GM20431 (cell line): Measurements from ENCODE around the gene NOX4.
"Not testable (repeated sequence)": the region's sequence is repeated elsewhere in the genome, so short reads cannot be mapped to it uniquely, and the experiment has no call there.

Source experiments
- in situ Hi-C: fragments of 300-500 bp; cut with MseI, MboI; formaldehyde crosslinking; loops from one replicate; pipeline ENCODE4 v1.15.0; 2020; ENCODE audit warnings: low sequenced_read_pairs; ENCODE audit not compliant: unreplicated experiment

NOX4 gene

DNA sequence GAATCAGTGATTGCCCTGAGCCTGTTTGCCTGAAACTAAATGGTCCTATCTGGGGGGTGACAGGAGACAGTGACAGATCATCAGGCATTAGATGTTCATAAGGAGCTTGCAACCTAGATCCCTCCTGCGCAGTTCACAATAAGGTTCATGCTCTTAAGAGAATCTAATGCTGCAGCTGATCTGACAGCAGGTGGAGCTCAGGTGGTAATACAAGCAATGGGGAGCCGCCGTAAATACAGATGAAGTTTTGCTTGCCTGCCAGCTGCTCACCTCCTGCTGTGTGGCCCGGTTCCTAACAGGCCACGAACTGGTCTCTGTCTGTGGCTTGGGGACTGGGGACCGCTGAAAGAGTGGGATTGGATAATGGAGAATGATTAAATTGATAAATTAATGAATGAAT lies 14.0 kb downstream of the NOX4 start:
- in situ Hi-C loops: no loop called here

DNA sequence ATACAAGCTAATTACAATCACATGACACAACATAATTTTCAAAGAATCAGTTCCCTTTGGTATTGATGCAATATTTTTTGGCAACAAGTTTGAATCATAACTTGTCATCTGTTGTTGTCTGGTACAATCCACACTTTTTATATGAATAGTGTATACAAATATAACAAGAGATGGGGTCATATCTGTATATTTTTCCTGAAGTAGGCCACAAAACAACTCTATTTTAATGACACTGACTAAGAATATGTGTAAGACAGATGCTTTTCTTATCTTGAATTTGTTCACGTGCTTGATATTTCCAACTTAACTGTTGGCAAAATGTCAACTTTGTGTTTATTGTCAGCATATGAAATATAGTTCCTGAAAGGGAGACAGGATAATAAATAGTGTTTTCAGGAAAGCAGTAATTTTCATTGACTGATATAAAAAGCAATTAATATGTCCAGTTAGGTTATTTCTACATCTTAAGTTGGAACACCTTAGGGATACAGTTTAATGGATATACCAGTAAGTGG lies 27.9 kb downstream of the NOX4 start:
- in situ Hi-C loops: no loop called here

DNA sequence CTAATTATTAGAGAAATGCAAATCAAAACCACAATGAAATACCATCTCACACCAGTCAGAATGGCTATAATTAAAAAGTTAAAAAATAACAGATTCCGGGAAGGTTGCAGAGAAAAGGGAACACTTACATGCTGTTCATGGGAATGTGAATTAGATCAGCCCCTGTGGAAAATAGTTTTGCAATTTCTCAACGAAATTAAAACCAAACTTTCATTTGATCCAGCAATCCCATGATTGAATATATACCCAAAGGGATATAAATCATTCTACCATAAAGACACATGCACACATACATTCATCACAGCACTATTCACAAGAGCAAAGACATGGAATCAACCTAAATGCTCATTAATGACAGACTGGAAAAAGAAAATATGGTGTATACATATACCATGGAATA lies 32.5 kb downstream of the NOX4 start:
- in situ Hi-C loops: no loop called here

DNA sequence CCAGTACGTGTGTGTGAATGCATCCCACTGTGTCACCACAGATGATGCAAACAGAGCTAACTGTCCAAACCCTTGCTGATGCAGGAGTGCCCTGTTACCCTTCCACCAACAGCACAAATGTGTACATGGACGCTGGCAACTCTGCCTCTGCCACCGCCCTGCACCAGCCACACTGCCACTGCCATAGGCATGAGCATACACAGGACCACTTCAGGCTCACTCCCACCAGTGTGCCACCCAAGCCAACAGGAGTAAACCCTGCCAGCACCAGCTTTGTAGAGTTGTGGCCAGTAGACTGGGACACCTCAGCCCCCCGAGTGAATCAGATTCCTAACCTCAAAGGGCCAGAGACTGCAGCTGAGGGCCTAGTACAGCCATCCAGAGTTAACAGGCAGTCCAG lies 34.0 kb downstream of the NOX4 start:
- in situ Hi-C loops: no loop called here

DNA sequence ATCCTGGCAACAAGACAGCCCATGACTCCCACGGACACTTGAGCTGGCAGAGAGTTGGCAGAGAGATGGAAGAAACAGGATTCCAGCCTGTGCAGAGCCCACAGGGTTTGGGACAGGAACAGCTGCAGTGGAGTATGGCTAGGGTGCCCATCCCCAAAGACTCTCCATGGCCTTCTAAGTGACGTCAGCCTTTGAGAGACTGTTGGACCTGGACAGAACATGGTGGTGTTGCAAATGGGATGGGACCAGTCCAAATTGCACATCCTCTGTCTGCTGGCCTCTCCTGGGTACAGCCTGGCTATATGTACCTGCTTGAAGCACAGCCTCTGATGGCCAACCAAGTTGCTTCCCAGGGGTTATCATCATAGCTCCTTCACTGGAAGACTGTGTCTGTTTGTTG lies 34.5 kb downstream of the NOX4 start:
- in situ Hi-C loops: no loop called here

DNA sequence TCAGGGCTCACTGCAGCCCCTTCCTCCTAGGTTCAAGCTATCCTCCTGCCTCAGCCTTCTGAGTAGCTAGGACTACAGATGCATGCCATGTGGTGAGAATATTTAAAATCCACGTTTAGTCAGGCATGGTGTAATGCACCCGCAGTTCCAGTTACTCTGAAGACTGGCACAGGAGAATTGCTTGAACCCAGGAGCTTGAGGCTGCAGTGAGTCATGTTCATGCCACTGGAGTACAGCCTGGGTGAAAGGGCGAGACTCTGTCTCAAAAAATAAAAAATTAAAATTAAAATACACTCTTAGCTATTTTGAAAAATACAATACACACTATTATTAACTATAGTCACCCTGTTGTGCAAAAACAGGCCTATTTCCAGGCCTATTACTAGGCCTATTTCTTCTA lies 38.4 kb downstream of the NOX4 start:
- in situ Hi-C loops: no loop called here

DNA sequence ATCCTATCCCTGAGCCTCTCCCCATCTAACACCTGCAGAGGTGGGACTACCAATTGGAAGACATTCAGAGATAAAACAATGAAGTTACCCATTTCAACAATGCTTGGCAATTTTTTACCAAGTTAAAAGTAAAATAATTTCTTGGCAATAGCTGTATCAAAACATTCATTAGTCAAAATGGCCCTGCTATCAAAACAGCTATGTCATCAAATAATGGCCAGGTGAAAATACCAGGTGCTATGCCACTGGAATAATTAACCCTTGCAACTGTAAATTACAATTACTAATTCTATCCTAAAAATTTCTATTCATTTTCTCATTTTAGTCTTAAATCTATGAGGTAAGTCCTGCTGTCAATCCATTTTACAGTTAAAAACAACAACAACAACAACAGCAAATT lies 43.3 kb downstream of the NOX4 start:
- in situ Hi-C loops: no loop called here

DNA sequence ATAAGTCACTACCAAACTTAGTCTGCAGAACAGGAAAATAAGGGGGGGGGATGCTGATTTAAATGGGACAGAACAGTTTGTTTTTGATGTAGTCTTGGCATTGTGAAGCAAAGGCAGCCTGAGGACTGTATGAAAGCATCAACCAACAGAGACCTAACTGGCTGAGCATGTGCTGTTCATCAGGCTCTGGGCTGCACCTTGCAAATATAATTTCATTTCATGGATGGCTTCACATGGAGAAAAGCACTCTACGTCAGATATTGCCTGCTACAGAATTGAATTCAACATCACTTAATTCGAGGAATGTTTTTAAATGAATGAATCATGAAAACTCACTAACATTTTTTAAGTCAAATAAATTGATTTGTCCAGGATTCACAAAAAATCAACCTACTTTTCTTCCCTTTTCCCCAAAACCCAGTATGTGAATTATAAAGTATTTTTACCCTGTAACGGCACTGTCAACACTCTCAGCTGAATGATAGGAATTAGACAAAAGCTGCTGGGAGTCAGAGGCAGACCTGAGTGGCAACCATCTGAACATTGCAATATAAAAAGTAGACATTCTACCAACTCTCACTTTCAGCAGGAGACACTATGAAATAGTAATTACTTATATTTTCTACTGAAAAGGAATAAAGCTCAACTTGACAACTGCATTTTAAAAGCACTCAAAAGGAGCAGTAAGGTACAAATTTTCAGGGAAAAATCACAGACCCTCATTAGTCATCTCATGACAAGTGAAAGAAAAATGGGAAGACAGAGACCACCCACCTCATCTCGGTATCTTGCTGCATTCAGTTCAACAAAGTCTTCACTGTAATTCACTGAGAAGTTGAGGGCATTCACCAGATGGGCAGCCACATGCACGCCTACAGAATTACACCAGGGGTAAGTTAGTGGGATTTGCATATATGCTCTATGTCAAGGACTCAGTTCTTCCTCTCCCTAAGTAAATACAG lies 47.5 kb downstream of the NOX4 start:
- in situ Hi-C loops: no loop called here

DNA sequence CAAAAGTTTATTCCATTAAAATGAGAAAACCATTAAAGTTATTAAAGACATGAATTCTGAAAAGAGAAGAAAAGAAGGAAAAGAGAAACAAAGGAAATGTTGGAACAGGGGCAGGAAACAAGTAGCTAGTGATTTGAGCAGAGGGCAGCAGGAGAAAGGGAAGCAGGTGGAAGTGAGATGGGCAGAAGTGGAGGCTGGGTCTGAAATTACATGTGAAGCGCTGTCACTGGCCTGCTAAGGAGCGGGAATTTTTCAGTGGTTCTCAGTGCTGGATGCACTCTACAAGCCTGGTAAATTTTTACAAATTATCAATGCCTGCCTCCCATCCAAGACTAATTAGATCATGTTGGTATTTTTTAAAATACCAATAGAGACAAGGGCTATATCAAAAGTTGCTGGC lies 48.4 kb downstream of the NOX4 start:
- in situ Hi-C loops: no loop called here

DNA sequence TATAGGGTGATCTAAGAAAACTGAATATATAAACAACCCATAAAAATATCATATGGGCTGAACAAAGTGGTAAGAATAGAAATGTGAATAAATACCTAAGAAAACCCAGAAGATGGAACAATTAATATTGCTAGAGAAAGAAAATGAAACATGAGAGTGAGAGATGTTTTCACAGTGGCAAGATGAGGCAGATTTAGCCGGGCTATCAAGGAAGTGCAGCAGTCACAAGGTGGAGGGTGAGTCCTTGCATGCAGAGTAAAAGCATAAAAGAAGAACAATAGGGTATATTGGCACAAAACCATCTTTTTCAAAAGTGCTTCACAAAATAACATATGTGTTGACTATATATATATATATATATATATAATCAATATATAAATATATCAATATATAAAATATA lies 49.6 kb downstream of the NOX4 start:
- in situ Hi-C loops: no loop called here

DNA sequence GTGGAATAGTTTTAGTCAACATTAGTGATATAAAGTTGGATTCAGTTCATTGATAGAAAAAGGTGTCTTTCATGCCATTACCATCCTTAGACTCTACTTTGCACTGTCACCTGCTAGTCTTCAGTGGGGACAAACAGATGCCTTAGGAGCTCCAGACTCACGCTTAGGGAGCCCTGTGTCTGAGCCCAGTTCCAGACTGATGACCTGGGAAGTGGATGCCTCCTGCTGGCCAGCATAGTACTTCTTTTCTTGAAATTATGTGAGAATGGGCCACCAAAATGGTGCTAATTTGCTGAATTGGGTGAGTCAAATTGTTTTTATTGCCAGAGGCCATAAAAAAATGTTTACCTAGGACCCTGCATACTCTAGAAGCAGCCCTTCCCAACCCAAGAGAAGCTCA lies 53.9 kb downstream of the NOX4 start:
- in situ Hi-C loops: no loop called here

DNA sequence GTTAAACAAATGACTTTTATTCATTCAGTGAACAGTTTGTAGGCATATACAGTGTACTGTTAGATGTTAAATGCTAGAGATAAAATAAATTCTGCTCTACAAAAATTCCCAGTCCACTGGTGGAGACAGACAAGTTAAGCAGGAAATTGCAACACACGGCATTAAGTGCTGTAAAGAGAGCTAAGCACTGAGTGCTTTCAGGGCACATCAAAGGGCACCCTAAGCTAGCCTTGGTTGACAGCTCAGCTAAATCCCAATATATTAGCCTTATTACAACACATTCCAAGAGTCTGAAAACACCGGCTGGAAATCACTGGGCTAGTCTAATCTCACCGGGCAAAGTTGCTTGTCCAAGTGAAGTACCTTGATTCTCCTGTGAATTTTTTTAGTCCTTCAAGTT lies 55.1 kb downstream of the NOX4 start:
- in situ Hi-C loops: no loop called here

DNA sequence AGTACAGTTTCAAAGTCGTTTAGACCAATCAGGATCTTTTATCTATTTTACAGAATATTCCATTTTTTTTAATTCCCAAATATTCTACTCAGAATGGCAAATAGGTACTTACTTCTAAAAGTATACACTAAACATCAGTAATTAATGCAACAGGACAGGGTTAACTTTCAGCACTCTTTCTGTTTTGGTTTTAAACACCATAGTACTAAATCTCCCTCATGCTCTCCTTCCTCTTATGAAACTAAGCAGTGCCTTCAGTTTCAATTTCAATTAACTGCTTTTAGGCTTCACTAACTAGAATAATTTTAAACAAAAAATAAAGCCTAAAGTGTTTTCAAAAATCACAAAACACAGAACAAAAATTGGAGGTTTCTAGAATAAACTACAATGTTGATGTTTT lies 57.9 kb downstream of the NOX4 start:
- in situ Hi-C loops: no loop called here

DNA sequence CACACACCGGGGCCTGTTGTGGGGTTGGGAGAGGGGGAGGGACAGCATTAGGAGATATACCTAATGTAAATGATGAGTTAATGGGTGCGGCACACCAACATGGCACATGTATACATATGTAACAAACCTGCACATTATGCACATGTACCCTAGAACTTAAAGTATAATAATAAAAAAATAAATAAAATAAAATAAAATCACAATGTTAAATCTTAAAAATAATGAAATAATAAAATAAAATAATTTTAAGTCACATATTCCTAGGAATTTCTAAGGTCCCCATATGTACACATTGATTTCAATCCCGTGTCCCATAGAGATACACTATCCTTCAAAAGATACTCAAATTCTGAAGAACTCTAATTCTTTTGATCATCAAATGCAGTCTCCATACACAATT lies 59.0 kb downstream of the NOX4 start:
- in situ Hi-C loops: not testable (repeated sequence)

DNA sequence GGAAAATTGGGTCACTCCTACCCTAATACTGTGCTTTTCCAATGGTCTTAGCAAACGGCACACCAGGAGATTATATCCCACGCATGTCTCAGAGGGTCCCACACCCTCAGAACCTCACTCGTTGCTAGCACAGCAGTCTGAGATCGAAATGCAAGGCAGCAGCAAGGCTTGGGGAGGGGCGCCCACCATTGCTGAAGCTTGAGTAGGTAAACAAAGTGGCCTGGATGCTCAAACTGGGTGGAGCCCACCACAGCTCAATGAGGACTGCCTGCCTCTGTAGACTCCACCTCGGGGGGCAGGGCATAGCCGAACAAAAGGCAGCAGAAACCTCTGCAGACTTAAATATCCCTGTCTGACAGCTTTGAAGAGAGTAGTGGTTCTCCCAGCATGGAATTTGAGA lies 64.7 kb downstream of the NOX4 start:
- in situ Hi-C loops: not testable (repeated sequence)

DNA sequence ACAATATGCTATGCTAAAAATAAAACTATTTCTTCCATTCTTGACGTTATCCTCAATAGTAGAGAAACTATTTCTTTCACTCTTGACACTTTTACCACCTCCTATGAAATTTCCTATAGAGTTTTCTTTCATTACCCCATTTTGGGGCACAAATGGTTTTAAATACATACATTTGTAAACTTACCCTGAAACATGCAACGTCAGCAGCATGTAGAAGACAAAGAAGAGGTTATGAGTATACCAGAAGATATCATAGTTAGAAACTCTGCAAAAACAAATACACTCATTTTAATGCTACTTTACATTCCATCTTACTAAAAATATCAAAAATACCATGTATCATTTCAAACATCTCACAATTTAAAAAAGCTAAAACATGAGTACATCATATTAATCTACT lies 69.5 kb downstream of the NOX4 start:
- in situ Hi-C loops: no loop called here

DNA sequence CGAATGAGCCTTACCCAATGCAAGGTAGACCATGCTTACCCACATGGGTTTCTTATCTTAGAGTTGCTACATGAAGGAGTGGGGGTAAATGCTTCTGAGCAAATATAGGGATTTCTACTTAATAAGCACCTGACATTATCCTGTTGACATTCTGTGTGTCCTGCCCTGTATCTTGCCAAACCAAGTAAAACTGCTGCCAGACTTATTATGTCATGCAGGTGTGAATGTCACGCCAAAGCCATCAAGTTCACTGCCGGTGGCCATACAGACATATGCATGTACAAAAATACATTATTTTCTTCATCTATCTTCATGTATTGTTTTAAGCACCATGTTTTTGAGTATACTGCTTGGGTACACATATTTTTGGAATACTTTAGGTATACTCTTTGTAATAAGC lies 70.2 kb downstream of the NOX4 start:
- in situ Hi-C loops: no loop called here

DNA sequence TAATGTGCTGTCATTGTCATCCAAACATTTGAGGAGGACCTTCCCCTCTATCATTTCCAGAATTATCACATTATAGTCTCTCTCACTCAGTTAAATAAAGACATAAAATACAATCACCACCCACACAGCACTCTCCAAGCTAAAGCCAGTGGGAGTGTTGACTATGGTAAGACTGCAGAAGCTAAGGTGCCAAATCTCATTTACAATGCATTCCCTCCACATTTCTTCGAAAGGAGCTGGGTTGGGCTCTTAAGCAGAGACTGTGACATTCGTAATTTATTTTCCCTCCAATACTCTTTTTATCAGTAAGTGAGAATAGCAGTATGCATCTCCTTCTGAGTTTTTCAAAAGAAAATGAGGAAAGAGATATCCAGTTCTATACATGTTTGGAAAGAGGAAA lies 74.2 kb downstream of the NOX4 start:
- in situ Hi-C loops: no loop called here

DNA sequence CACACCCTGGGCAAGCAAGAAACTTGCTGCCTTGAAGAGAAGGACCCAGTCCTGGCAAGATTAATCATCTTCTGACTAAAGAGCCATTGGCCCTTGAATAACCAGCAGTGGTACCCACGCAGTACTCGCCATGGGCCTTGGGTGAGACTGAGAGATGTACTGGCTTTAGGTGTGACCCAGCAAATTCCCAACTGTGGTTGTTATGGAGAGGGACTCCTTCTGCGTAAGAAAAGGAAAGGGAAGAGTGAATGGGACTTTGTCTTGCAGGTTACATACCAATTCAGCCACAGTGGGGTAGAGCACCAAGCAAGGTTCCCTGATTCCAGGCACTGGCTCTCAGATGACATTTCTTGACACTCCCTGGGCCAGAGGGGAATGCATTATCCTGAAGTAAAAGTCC lies 80.1 kb downstream of the NOX4 start:
- in situ Hi-C loops: not testable (repeated sequence)

DNA sequence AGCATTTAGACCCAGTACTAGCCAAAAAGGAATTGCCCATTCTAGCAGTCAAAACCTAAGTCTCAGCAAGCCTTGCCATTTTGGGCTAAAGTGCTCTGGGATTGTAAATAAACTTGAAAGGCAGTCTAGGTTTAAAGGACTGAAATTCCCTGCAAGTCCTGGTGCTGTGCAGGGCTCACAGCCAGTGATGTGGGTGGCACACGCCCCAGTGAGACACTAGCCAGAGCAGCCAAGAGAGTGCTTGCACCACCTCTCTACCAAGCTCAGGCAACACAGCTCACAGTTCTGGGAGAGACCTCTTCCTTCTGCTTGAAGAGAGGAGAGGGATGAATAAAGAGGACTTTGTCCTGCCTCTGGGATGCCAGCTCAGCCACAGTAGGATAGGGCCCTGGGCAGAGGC lies 80.5 kb downstream of the NOX4 start:
- in situ Hi-C loops: not testable (repeated sequence)

DNA sequence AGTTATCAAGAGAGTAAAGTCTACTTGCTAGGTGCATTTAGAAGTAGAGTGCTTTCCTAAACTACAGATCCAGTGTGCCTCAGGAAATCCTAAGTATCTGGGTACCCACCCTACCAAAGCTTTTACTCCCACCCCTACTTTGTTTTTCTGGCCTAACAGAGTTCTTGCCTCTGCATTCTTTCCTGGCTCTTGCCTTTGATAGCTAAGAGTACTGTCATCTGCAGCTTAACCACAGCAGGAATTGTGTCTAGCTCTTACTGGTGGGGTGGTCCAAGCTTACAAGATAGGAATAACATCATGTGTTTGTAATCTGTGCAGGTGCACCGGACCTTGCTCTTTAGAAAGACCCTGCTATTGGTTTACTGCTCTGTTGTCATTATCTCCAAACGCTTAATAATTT lies 82.7 kb downstream of the NOX4 start:
- in situ Hi-C loops: not testable (repeated sequence)

DNA sequence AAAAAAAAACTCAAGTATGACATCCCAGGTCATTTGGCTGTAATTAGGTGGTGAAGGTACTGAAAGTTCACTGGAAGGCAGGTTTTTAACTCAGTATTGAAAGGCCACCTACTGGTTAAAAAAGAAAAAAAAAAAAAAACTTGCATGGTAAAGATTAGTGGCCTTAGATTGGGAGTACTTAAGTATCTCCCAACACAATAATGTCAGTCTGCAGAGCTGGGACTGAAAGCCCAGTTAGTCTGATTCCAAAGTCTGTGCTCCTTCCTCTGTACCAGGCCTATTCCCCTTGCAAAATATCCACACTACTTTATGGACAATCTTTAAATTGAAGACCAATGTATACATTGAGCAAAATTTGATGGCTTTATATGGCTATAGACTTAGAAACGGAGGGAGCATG lies 85.5 kb downstream of the NOX4 start:
- in situ Hi-C loops: no loop called here
